ENCODE measurements around the gene CHKB. TPM values are rescaled to one million over a fixed set of nuclear protein-coding genes. Genes with fewer than 3 reads are reported as not detected.

Gene CHKB
- total RNA-seq, 2 experiments from 2014 or later = 55.6 to 60.3 TPM

- H3K27me3 Mint-ChIP-seq = no peaks in the 10 kb centered on the region
- CTCF ChIA-PET = interaction anchor here (2.1 to 3.6 kb wide), 2 partner anchors 8 to 10 kb away, joined by 11 to 18 read pairs; partner anchors contain the start of gene SYCE3
- DNase-seq = no peak
- POLR2A ChIA-PET = interaction anchor here (0.9 to 1.8 kb wide), 5 partner anchors 8 to 34 kb away, joined by 3 to 8 read pairs (median 4); partner anchors contain the start of genes CHKB and SYCE3
- TF ChIP-seq CTCF (IDR thresholded peaks at IDR 0.05) = no peak
- H3K36me3 Mint-ChIP-seq (ENCODE audit: low read depth) = peaks cover 17% of the 10 kb centered on the region
- no peak overlapping the region for H3K4me3 Mint-ChIP-seq
- intact Hi-C loops (cut with micrococcal nuclease) = no loop called here
- no peaks in the 10 kb centered on the region for H3K4me1 Mint-ChIP-seq (ENCODE audit: low read depth)
- H3K9me3 Mint-ChIP-seq = no peaks in the 10 kb centered on the region
- ATAC-seq = no peak
- no peak overlapping the region for H3K27ac Mint-ChIP-seq
Observed at GRCh38 chr22:50573491-50574382, 8.9 kb downstream of the CHKB start.

GRCh38 chr22:50572965-50573364 lies 9.7 kb downstream of the CHKB start:
- Mint-ChIP-seq H3K9me3 (no peaks in the 10 kb centered on the region), H3K27ac (no peak overlapping the region), H3K36me3 (ENCODE audit: low read depth) (peaks cover 20% of the 10 kb centered on the region), H3K4me3 (no peak overlapping the region), H3K4me1 (ENCODE audit: low read depth) (no peaks in the 10 kb centered on the region), H3K27me3 (no peaks in the 10 kb centered on the region)
- POLR2A ChIA-PET = interaction anchor here (0.8 to 1.8 kb wide), 4 partner anchors 9 to 65 kb away, joined by 3 to 8 read pairs (median 4); partner anchors contain the start of genes CHKB and NCAPH2
- DNase-seq (no peak), ATAC-seq (no peak)
- CTCF ChIA-PET = interaction anchor here (1.4 kb wide), 1 partner anchor 10 kb away, joined by 9 read pairs; the partner anchor contains the start of gene SYCE3
- intact Hi-C loops (cut with micrococcal nuclease) = no loop called here
- TF ChIP-seq CTCF (IDR thresholded peaks at IDR 0.05) = no peak

GRCh38 chr22:50571264-50572175 lies 11.1 kb downstream of the CHKB start:
- H3K27ac Mint-ChIP-seq = no peak overlapping the region

GRCh38 chr22:50570861-50571260 lies 11.8 kb downstream of the CHKB start:
- H3K27me3 Mint-ChIP-seq = no peaks in the 10 kb centered on the region
- peaks cover 21% of the 10 kb centered on the region for H3K36me3 Mint-ChIP-seq (ENCODE audit: low read depth)

More at GRCh38 chr22:50571264-50572175, 11.1 kb downstream of the CHKB start:
- ATAC-seq (no peak), DNase-seq (no peak)
- Mint-ChIP-seq H3K9me3 (no peaks in the 10 kb centered on the region), H3K4me3 (no peak overlapping the region), H3K36me3 (ENCODE audit: low read depth) (peaks cover 21% of the 10 kb centered on the region), H3K27me3 (no peaks in the 10 kb centered on the region), H3K4me1 (ENCODE audit: low read depth) (no peaks in the 10 kb centered on the region)
- intact Hi-C loops (cut with micrococcal nuclease) = no loop called here
- no peak for TF ChIP-seq CTCF (IDR thresholded peaks at IDR 0.05)
- CTCF ChIA-PET = interaction anchor here (1.4 kb wide), 1 partner anchor 9 kb away, joined by 9 read pairs; the partner anchor contains the start of gene SYCE3
- POLR2A ChIA-PET = interaction anchor here (1.2 to 4.0 kb wide), 3 partner anchors 8 to 46 kb away, joined by 3 to 12 read pairs (median 8); no protein-coding TSS in a partner anchor

More at GRCh38 chr22:50570861-50571260, 11.8 kb downstream of the CHKB start:
- ChIA-PET POLR2A (interaction anchor here (2.1 to 4.0 kb wide), 2 partner anchors 11 to 23 kb away, joined by 5 to 12 read pairs; no protein-coding TSS in a partner anchor), CTCF (no interaction called here)
- Mint-ChIP-seq H3K27ac (no peak overlapping the region), H3K9me3 (no peaks in the 10 kb centered on the region), H3K4me1 (ENCODE audit: low read depth) (no peaks in the 10 kb centered on the region), H3K4me3 (no peak overlapping the region)
- DNase-seq (no peak), ATAC-seq (no peak)
- TF ChIP-seq CTCF (IDR thresholded peaks at IDR 0.05) = no peak
- intact Hi-C loops (cut with micrococcal nuclease) = no loop called here

Measured in activated CD8-positive, alpha-beta T cell treated with anti-CD3 and anti-CD28 coated beads for 36 hours (primary cell).